Aorta (tissue), 5 donors: ENCODE data around the gene ARMC7. TPM values are rescaled to one million over a fixed set of nuclear protein-coding genes. Genes with fewer than 3 reads are reported as not detected.

Source experiments
- ATAC-seq: fragments of 200-7000 bp; cut with Tn5 transposase; one replicate; pipeline ENCODE4 v1.9.1; 2022; ENCODE audit warnings: moderate library complexity; ENCODE audit not compliant: low FRiP score
- DNase-seq, 2 donors: peaks; one replicate each; pipeline ENCODE4 v3.0.0-alpha.2; 2020
- H3K27ac ChIP-seq, 2 donors: one replicate each; pipeline ENCODE4 v1.5.1; 2013; ENCODE audit warnings: low read length in 2 of 2, mild to moderate bottlenecking in 2 of 2, moderate library complexity in 2 of 2, control low read depth in 1 of 2, inconsistent platforms in 1 of 2, low read depth in 1 of 2
- H3K27me3 ChIP-seq, 2 donors: one replicate each; pipeline ENCODE4 v1.6.1; 2013; ENCODE audit warnings: control low read depth in 1 of 2, low read length in 1 of 2, mild to moderate bottlenecking in 1 of 2, moderate library complexity in 1 of 2; ENCODE audit not compliant: insufficient read depth in 2 of 2, control insufficient read depth in 1 of 2
- H3K36me3 ChIP-seq, 2 donors: one replicate each; pipeline ENCODE4 v1.6.1; 2013; ENCODE audit warnings: control low read depth in 1 of 2, low read length in 1 of 2, mild to moderate bottlenecking in 1 of 2; ENCODE audit not compliant: insufficient read depth in 2 of 2, control insufficient read depth in 1 of 2
- H3K4me1 ChIP-seq, 2 donors: one replicate each; pipeline ENCODE4 v1.6.1; 2013; ENCODE audit warnings: low read length in 2 of 2, control low read depth in 1 of 2, mild to moderate bottlenecking in 1 of 2, moderate library complexity in 1 of 2; ENCODE audit not compliant: insufficient read depth in 2 of 2, control insufficient read depth in 1 of 2
- H3K4me3 ChIP-seq, 2 donors: one replicate each; pipeline ENCODE4 v1.5.1; 2013; ENCODE audit warnings: low read length in 2 of 2, control low read depth in 1 of 2, mild to moderate bottlenecking in 1 of 2
- H3K9me3 ChIP-seq: one replicate; pipeline ENCODE4 v1.6.1; 2013; ENCODE audit warnings: mild to moderate bottlenecking, low read length; ENCODE audit not compliant: control insufficient read depth
- WGBS, 2 donors: extraction: QIAGEN DNeasy Blood & Tissue Kit; methylation state at CpG; one replicate each; pipeline ENCODE4 v1.1.7; 2013; 5-methylcytosine and 5-hydroxymethylcytosine counted together
- intact Hi-C, 2 donors: fragments of 100-400 bp; cut with DNase I; formaldehyde crosslinking; loops; one replicate each; pipeline versions ENCODE4 v1.14.2 to v1.15.0; 2022
- polyA plus RNA-seq, 2 donors: library from polyadenylated mRNA; stranded (reverse); fragments of 200-250 nt; gene quantifications; one replicate each; pipeline ENCODE4 v1.2.3, GENCODE V29; 2013
- total RNA-seq, 2 donors: library from RNA; stranded (reverse); fragmentation: NEBNext Ultra II Directional; extraction: Animal tissue kit (Norgen Biotek cat#: 25700); gene quantifications; one replicate each; pipeline ENCODE4 v1.2.1, GENCODE V29; 2021
- donor health status: healthy with polysubstance abuse.
- donor health status: Bipolar disorder and iron deficiency.
- donor health status: DM: no; HTN: no; CAD: no.
- donor health status: DM: no; HTN: no; CAD: no.
- donor health status: DM: yes; HTN: yes; CAD: no.

The ARMC7 gene
- total and polyA plus RNA-seq, 4 donors = 4.9 to 19.4 (median 8.6) TPM

DNA sequence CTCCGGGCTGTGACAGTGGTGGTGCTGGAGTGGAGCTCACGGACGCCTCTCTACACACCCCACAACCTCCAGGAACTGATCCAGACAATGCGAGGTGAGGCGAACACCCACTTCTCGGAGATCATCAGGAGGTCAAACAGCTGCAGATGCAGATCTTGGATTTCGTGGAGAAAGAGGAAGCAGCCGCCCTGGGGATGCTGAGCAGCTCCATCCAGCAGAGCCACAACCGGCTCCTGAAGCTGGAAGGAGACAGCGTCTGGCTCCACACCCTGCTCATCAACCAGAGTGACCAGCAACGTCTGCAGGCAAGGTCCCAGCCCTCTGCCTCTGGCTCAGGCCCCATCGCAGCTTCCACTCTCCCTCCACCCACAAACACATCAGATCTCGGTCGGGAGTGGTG, 35.2 kb upstream of the ARMC7 start:
- Histone ChIP-seq H3K4me1 (no peaks in the 10 kb centered on the region), H3K9me3 (no peaks in the 10 kb centered on the region), H3K27me3 (no peaks in the 10 kb centered on the region), H3K27ac (no peak overlapping the region), H3K36me3 (no peaks in the 10 kb centered on the region), H3K4me3 (no peak overlapping the region)
- WGBS, 2 donors = 90 to 93% methylated on average over 14 of the region's 14 CpGs
- intact Hi-C loops = no loop called here
- ATAC-seq (no peak), DNase-seq (no peak)

DNA sequence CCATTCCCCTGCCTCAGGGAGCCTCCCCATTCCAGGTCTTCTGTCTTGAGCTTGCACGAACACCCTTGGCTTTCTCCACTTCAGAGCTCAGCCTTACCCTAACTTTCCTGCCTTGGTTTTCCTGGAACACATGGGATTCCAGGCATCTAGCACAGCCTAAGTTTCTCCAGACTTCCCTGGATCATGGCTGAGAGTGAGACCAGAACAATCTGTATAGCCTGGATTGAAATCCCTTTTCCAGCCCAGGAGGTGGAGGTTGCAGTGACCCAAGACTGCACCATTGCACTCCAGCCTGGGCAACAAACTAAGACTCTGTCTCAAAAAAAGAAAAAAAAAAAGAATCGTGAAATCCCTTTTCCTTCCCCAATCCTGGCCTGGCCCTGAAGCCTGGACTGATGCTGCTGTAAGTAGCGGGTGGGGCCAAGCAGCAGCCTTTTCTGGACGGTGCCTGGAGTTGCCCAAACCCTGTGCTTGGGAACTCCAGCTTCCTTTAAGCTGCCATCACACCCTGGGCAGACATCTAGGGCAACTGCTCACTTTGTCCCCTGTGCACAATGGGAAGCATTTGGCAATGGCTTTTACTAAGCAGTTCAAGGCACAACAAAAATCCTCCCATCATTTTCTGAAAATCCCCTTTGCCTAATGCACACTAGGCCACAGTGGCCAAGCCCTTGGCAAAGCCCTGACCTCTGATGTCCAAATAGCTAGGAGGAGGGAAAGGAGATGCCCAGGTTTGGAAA, 34.0 kb upstream of the ARMC7 start:
- intact Hi-C loops = no loop called here
- Histone ChIP-seq H3K27me3 (no peaks in the 10 kb centered on the region), H3K4me3 (no peak overlapping the region), H3K36me3 (no peaks in the 10 kb centered on the region), H3K9me3 (no peaks in the 10 kb centered on the region), H3K4me1 (no peaks in the 10 kb centered on the region), H3K27ac (no peak overlapping the region)
- no peak for ATAC-seq
- no peak for DNase-seq
- WGBS, 2 donors = 45 to 46% methylated on average over 4 of the region's 4 CpGs

DNA sequence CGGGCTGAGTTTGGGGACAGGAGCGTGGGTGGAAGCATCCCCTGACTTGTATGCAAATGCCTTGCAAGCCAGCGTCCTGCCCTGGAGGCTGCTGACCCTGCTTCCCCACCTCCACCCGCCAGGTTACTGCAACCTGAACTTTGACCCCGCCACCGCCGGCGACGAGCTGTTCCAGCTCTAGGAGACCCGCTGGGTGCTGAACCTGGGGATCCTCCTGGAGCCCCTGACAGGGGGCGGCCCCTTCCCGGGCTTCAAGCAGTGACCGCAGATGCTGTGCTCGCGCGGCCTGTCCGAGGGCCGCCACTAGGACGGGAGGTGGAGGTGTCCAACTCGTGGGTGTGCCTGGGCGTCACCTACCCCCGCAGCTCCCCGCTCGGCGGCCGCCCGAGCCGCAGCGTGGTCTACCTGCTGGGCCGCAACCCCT, 32.7 kb upstream of the ARMC7 start:
- no peak for DNase-seq
- H3K4me3 ChIP-seq = no peak overlapping the region
- intact Hi-C loops = loop anchor here in 1 of 2 donors (1.0 kb wide), 1 partner anchor 29 kb away; no protein-coding TSS in a partner anchor
- peak overlapping the region in 1 of 2 donors; percentile 60 for H3K27ac ChIP-seq
- WGBS, 2 donors = 28 to 49% methylated on average over 19 to 30 of the region's 30 CpGs
- no peaks in the 10 kb centered on the region for H3K9me3 ChIP-seq
- no peaks in the 10 kb centered on the region for H3K4me1 ChIP-seq
- no peak for ATAC-seq
- H3K27me3 ChIP-seq = no peaks in the 10 kb centered on the region
- H3K36me3 ChIP-seq = no peaks in the 10 kb centered on the region

DNA sequence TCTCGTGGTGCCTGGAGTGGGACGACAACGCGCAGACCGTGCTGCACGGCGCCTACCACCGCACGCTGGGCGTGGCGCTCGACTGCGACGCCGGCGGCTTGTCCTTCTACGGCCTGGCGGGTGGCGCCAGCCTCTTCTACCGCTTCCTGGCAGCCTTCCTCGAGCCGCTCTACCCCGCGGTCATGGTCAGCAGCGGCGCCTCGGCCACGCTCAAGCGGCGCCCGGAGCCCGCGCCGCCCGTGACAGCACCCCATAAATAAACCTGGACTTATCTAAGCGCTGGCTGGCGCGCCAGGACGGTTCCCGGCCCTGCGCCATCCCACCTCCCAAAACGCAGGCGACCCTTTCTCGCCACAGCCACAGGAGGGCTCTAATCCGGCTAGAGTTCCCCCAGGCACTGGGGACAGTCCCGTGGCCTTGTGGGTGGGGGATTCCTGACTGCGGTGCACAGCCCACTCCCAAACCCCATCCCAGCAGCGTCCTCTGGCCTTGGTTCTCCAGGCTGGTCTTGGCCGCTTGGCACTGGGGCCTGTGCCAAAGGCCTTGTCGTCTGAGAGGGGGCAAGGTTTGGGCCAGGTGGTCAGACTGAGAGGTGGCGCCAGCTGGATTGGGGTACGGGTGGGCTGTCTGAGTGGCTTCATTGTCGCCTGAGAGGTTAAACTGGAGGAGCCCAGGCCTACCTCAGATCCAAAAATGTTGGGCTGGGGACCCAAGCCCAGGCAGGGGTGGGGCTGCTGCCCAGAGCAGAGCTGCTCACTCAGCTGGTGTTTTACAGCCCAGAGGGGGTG, 32.1 kb upstream of the ARMC7 start:
- no peaks in the 10 kb centered on the region for H3K9me3 ChIP-seq
- intact Hi-C loops = loop anchor here in 1 of 2 donors (1.0 kb wide), 1 partner anchor 29 kb away; no protein-coding TSS in a partner anchor
- peak; percentile 83 for ATAC-seq
- H3K27me3 ChIP-seq = no peaks in the 10 kb centered on the region
- 3% methylated on average over 47 to 53 of the region's 53 CpGs for WGBS, 2 donors
- H3K4me1 ChIP-seq = no peaks in the 10 kb centered on the region
- H3K36me3 ChIP-seq = no peaks in the 10 kb centered on the region
- DNase-seq = peak; percentile 85 to 91
- no peak overlapping the region for H3K4me3 ChIP-seq
- peak overlapping the region in 1 of 2 donors; percentile 60 for H3K27ac ChIP-seq

DNA sequence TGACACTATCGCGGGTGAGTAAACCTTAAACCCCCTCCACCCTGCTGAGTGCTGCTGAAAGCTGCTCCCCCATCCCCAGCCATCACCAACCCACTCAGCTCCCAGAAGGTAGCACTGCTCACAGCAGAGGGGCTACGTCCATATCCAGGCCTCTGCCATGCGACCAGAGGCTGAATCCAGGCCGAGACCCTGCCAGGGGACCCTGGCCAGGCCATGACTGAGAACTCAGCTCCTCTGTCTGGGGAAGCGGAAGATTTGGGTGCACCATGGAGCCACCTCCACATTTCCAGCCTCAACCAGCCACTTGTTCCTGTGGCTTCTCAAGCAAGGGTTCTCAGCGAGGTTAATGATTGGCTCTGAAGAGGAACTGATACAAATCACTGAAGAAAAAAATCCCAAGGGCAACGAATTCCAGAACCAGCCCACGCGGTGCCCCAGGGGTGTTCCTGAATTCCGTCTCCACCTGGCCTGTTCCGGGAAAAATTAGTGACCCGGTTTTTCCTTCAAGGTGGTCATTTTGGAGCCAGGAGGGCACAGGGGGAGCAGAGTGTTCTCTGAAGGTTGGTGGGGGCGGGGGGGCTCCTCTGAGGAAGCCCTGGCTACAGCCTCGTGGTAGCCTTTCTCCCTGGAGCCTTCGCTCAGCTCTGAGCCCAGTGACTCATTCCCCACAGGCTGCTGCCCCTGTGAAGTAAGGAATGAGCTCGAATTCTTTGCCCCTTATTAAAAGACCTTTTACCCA, 31.3 kb upstream of the ARMC7 start:
- intact Hi-C loops = no loop called here
- peak; percentile 45 for ATAC-seq
- H3K4me1 ChIP-seq = no peaks in the 10 kb centered on the region
- peak overlapping the region in 1 of 2 donors; percentile 60 for H3K27ac ChIP-seq
- no peaks in the 10 kb centered on the region for H3K9me3 ChIP-seq
- H3K36me3 ChIP-seq = no peaks in the 10 kb centered on the region
- H3K27me3 ChIP-seq = no peaks in the 10 kb centered on the region
- no peak overlapping the region for H3K4me3 ChIP-seq
- 43 to 44% methylated on average over 17 of the region's 17 CpGs for WGBS, 2 donors
- DNase-seq = peak; percentile 70 to 81

DNA sequence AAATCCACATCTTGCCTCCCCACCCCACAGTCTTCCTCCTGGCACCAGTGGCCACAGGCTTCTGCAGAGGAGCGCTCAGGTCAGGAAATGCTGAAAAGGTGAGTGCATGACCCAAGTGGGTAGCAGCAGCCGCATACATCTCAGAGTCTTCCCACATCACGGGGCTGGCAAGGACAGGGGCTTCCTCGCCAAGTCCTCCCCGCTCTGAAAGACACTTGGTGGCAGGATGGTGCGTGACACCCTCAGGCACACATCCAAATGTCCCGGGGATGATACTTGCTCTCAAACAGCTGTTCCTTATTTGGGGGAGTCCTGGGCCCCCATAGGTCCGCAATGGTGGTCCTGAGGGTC, 30.8 kb upstream of the ARMC7 start:
- no peak for ATAC-seq
- Histone ChIP-seq H3K27ac (no peak overlapping the region), H3K27me3 (no peaks in the 10 kb centered on the region), H3K4me1 (no peaks in the 10 kb centered on the region), H3K9me3 (no peaks in the 10 kb centered on the region), H3K36me3 (no peaks in the 10 kb centered on the region), H3K4me3 (no peak overlapping the region)
- intact Hi-C loops = no loop called here
- WGBS, 2 donors = 55 to 70% methylated on average over 8 of the region's 8 CpGs
- no peak for DNase-seq

DNA sequence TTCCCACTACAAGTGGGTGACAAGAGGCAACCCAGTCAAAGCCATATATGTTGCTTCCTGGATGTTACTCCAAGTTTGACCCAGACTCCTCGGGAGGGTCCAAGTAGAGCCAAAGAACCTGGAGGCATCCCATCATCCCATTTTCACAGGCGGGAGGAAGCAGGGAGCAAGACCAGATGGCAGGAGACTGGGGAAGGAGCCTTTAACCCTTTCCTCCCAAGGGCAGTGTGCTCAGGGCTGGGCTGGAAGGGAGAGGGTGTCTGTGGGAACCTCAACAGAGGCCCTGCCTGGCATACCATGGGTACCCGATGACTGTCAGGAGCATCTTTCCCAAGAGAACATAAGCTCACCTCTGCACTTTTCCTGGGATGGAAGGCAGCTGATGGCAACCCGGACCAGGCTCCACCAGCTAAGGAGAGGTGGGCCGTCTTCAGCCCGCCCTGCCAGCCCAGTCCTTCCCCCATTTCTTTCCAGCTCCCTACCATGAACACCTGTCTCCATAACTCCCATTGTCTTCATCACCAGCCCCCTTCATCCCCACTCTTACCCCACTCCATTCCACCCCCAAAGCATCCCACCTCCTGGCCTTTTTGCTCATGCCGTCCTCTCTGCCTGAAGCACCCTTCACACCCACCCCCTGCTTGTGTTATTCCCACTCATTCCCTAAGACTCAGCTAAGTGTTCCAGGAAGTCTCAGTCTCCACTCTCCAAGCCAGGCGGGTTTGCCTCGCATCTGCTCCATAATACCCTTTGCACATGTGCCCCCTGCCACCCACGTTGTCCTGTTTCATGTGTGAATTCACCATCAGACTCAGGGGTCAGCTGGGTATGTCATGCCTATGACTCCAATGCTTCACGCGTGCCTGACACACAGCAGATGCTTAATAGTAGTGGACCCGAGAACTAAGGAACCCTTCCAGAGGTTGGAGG, 27.9 kb upstream of the ARMC7 start:
- ATAC-seq (no peak), DNase-seq (no peak)
- no peak overlapping the region for H3K27ac ChIP-seq
- no peaks in the 10 kb centered on the region for H3K36me3 ChIP-seq
- H3K4me3 ChIP-seq = no peak overlapping the region
- intact Hi-C loops = no loop called here
- no peaks in the 10 kb centered on the region for H3K4me1 ChIP-seq
- H3K9me3 ChIP-seq = no peaks in the 10 kb centered on the region
- 83 to 85% methylated on average over 13 of the region's 13 CpGs for WGBS, 2 donors
- H3K27me3 ChIP-seq = no peaks in the 10 kb centered on the region

DNA sequence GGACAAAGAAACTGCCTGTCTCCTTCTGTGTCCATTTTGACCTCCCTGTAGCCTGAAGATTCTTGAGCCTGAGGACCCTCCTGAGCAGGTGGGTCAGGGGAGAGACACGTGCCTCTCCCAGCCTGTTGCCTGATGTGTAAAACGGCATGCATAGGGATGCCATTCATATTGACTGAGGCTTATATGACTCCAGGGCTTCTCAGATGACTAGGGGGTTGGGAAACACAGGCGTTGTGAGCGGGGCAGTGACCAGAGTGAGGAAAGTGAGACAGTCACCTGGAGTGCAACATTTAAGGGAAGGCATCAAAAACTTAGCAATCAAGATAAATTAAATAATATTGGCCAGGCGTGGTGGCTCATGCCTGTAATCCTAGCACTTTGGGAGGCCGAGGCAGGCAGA, 27.1 kb upstream of the ARMC7 start:
- ATAC-seq = no peak
- Histone ChIP-seq H3K4me3 (no peak overlapping the region), H3K27me3 (no peaks in the 10 kb centered on the region), H3K27ac (no peak overlapping the region), H3K9me3 (no peaks in the 10 kb centered on the region), H3K36me3 (no peaks in the 10 kb centered on the region), H3K4me1 (no peaks in the 10 kb centered on the region)
- intact Hi-C loops = no loop called here
- WGBS, 2 donors = 79 to 85% methylated on average over 6 of the region's 6 CpGs
- DNase-seq = no peak
